Hematopoietic multipotent progenitor cell treated with erythropoietin and hydrocortisone succinate and interleukin-3 and kit ligand, for 17 days (in vitro differentiated cells): ENCODE results near the gene PARVG.

Experiments
- DNase-seq: peaks from one replicate; pipeline ENCODE4 v3.0.0-alpha.2; 2015; ENCODE audit warnings: low spot score

The PARVG gene

GRCh38 chr22:44196731-44197131 lies 16.0 kb downstream of the PARVG start:
- no peak for DNase-seq

- DNase-seq, result no peak
Measured at GRCh38 chr22:44197271-44197670, 16.5 kb downstream of the PARVG start.

- no peak for DNase-seq
Measured at GRCh38 chr22:44199164-44199563, 18.4 kb downstream of the PARVG start.

GRCh38 chr22:44199866-44200265 lies 19.1 kb downstream of the PARVG start:
- no peak for DNase-seq

GRCh38 chr22:44200451-44200850 lies 19.7 kb downstream of the PARVG start:
- DNase-seq, result no peak

GRCh38 chr22:44200855-44201550 lies 20.3 kb downstream of the PARVG start:
- no peak for DNase-seq

GRCh38 chr22:44201665-44202064 lies 20.9 kb downstream of the PARVG start:
- DNase-seq, result no peak

- no peak for DNase-seq
Measured at GRCh38 chr22:44202261-44202789, 21.6 kb downstream of the PARVG start.

- DNase-seq, result no peak
Measured at GRCh38 chr22:44203203-44203602, 22.5 kb downstream of the PARVG start.

- DNase-seq, result no peak
Measured at GRCh38 chr22:44204739-44205515, 24.2 kb downstream of the PARVG start.

GRCh38 chr22:44205516-44206329 lies 25.0 kb downstream of the PARVG start:
- DNase-seq, result no peak

GRCh38 chr22:44206330-44206645 lies 25.6 kb downstream of the PARVG start:
- DNase-seq, result no peak

- no peak for DNase-seq
Measured at GRCh38 chr22:44206696-44207095, 26.0 kb downstream of the PARVG start.

GRCh38 chr22:44207173-44207980 lies 26.7 kb downstream of the PARVG start:
- DNase-seq, result no peak

- DNase-seq, result no peak
Measured at GRCh38 chr22:44207981-44208317, 27.2 kb downstream of the PARVG start.

GRCh38 chr22:44209343-44209742 lies 28.6 kb downstream of the PARVG start:
- no peak for DNase-seq

- no peak for DNase-seq
Measured at GRCh38 chr22:44210722-44211121, 30.0 kb downstream of the PARVG start.

GRCh38 chr22:44211256-44211945 lies 30.7 kb downstream of the PARVG start:
- DNase-seq, result no peak

- DNase-seq, result no peak
Measured at GRCh38 chr22:44211946-44212930, 31.5 kb downstream of the PARVG start.

- no peak for DNase-seq
Measured at GRCh38 chr22:44212936-44213335, 32.2 kb downstream of the PARVG start.
